HepG2 (cell line): ENCODE measurements around the gene PSMB11. TPM values are rescaled to one million over a fixed set of nuclear protein-coding genes. Genes with fewer than 3 reads are reported as not detected.

Experiments
- ATRX ChIP-seq: sonication (generic); formaldehyde crosslinking; IDR thresholded peaks from 2 replicates; pipeline ENCODE4 v1.4.0; 2020; ENCODE audit warnings: missing genetic modification reagents, borderline replicate concordance
- KMT2A ChIP-seq: sonication (generic); formaldehyde crosslinking; IDR thresholded peaks from 2 replicates; pipeline ENCODE4 v1.4.0; 2020; ENCODE audit warnings: missing genetic modification reagents
- NCOA1 ChIP-seq: sonication (generic); formaldehyde crosslinking; IDR thresholded peaks from 2 replicates; pipeline ENCODE4 v1.9.0; 2021; ENCODE audit warnings: missing genetic modification reagents
- PHF21A ChIP-seq: sonication (generic); formaldehyde crosslinking; IDR thresholded peaks from 2 replicates; pipeline ENCODE4 v1.5.0; 2020; ENCODE audit warnings: mild to moderate bottlenecking, missing genetic modification reagents
- SRSF1 ChIP-seq: fragments of 200-400 bp; formaldehyde crosslinking; optimal IDR thresholded peaks from 2 replicates; pipeline ENCODE3; 2017; ENCODE audit warnings: mild to moderate bottlenecking, low read depth, low read length, moderate library complexity
- TBX2 ChIP-seq: sonication (generic); formaldehyde crosslinking; IDR thresholded peaks from 2 replicates; pipeline ENCODE4 v1.5.0; 2020; ENCODE audit warnings: missing genetic modification reagents, mild to moderate bottlenecking, borderline replicate concordance
- TCF7 ChIP-seq: sonication (generic); IDR thresholded peaks from 2 replicates; pipeline ENCODE4 v1.6.1; 2016; ENCODE audit warnings: antibody characterized with exemption, low read depth
- THAP11 ChIP-seq: IDR thresholded peaks from 2 replicates; pipeline ENCODE4 v1.6.1; 2016; ENCODE audit warnings: missing biosample characterization, missing genetic modification reagents
- ZBTB1 ChIP-seq: sonication (generic); formaldehyde crosslinking; IDR thresholded peaks from 2 replicates; pipeline ENCODE4 v1.4.0; 2020; ENCODE audit warnings: missing genetic modification reagents, borderline replicate concordance
- ZEB1 ChIP-seq: IDR thresholded peaks from 2 replicates; pipeline ENCODE4 v1.6.1; 2012; ENCODE audit warnings: mild to moderate bottlenecking, low read depth, inconsistent platforms; ENCODE audit not compliant: insufficient replicate concordance
- ZFP36L1 ChIP-seq: sonication (generic); formaldehyde crosslinking; IDR thresholded peaks from 2 replicates; pipeline ENCODE4 v1.8.0; 2022; ENCODE audit warnings: mild to moderate bottlenecking, missing genetic modification reagents, moderate library complexity
- ZFP37 ChIP-seq: sonication (generic); formaldehyde crosslinking; IDR thresholded peaks from 2 replicates; pipeline ENCODE4 v1.4.0; 2020; ENCODE audit warnings: missing genetic modification reagents, borderline replicate concordance
- ZNF383 ChIP-seq: sonication (generic); formaldehyde crosslinking; IDR thresholded peaks from 2 replicates; pipeline ENCODE4 v1.4.0; 2020; ENCODE audit warnings: missing genetic modification reagents, mild to moderate bottlenecking, borderline replicate concordance
- ZNF432 ChIP-seq: sonication (generic); formaldehyde crosslinking; IDR thresholded peaks from 2 replicates; pipeline ENCODE4 v1.5.0; 2020; ENCODE audit warnings: missing genetic modification reagents, mild to moderate bottlenecking, borderline replicate concordance
- ZNF644 ChIP-seq: IDR thresholded peaks from 2 replicates; pipeline ENCODE4 v1.6.1; 2016; ENCODE audit warnings: low read depth
- ZNF883 ChIP-seq: sonication (generic); formaldehyde crosslinking; IDR thresholded peaks from 2 replicates; pipeline ENCODE4 v1.5.1; 2020; ENCODE audit warnings: mild to moderate bottlenecking, missing genetic modification reagents; ENCODE audit errors: not compliant biosample characterization
- polyA plus RNA-seq, 8 experiments: library from polyadenylated mRNA; depleted of rRNA in 3 of 8; stranded (reverse) in 7 of 8; unstranded in 1 of 8; fragments of >200 nt; fragmentation: Illumina TruSeq in 4 of 8; extraction: Trizol in 4 of 8; gene quantifications; 2 replicates each; pipeline versions ENCODE4 v1.2.1 to v1.2.3, GENCODE V29; 2011 to 2016; ENCODE audit warnings: low read depth in 4 of 8, missing spikeins in 1 of 8, mixed read lengths in 1 of 8; ENCODE audit not compliant: insufficient read depth in 1 of 8
- total RNA-seq, 5 experiments: library from RNA; depleted of rRNA; stranded (reverse); fragments of >200 nt; fragmentation: Illumina TruSeq; extraction: Trizol; gene quantifications; 2 replicates each; pipeline ENCODE4 v1.2.3, GENCODE V29; 2016; ENCODE audit warnings: low read depth in 1 of 5
- TF ChIP-seq, protein P1 (sequence below): sonication (generic); formaldehyde crosslinking; IDR thresholded peaks from 2 replicates; pipeline ENCODE4 v1.4.0; 2020; ENCODE audit warnings: missing genetic modification reagents, borderline replicate concordance
- TF ChIP-seq, protein P2 (sequence below): sonication (generic); formaldehyde crosslinking; IDR thresholded peaks from 2 replicates; pipeline ENCODE4 v1.4.0; 2020; ENCODE audit warnings: missing genetic modification reagents, borderline replicate concordance
- TF ChIP-seq, protein P3 (sequence below): IDR thresholded peaks from 2 replicates; pipeline ENCODE4 v1.6.1; 2016; ENCODE audit warnings: mild to moderate bottlenecking
- TF ChIP-seq, protein P4 (sequence below): sonication (generic); formaldehyde crosslinking; IDR thresholded peaks from 2 replicates; pipeline ENCODE4 v1.5.0; 2020; ENCODE audit warnings: mild to moderate bottlenecking, missing genetic modification reagents

PSMB11 gene
- total and polyA plus RNA-seq, 2 of the 13 experiments (the other 11 are each of a cell fraction or from before 2014, with no cell fraction given) = not detected

DNA sequence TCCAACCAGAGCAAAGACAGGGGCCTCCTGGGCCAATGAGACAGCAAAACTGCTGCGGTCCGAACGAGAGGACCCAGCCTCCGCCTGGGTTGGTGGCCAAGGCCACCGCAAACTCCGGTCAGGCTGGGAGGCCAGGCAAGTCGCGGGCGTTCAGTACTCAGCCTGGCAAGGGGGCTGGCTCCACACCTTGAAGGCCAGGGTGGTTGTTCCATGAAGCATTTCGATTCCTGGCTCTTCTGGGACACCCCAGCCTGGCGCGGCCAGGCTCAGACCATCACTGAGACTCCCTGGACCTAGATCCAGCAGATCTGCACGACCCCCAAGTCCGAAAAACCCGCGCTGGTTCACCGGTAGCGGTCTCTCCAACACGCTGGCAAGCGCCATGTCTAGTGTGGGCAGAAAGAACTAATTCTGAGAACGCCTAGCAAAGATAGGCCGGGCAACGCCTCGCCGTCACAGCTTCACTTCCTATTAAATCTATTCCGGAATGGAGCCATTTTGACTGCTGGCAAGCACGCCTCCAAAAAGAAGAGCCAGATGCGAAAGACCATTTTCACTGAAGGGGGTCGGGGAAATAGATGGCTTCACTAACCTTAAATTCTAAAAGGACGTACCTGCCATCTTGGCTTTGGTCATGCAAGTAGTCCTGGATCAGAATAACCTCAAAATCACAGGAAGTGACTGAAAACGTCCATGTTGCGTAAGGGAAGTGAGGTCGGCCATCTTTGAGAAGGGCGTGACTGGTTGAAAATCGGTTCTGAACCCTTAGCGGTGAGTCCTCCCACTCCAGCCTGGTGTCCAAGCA, 7.3 kb upstream of the PSMB11 start, which contains the start of gene PSMB5 (continued):
- TF ChIP-seq ZFP37 (CRISPR knock-in tag) (0 out of 2 replicates have a peak, but pooled peaks have one; percentile 16), NCOA1 (CRISPR knock-in tag) (no peak; the same call in 1 of the 2 replicates), ZFP36L1 (CRISPR knock-in tag) (peak; percentile 95; the same call in 1 of the 2 replicates), ATRX (CRISPR knock-in tag) (no peak), PHF21A (CRISPR knock-in tag) (peak; percentile 98), TBX2 (peak; percentile 90), ZNF644 (CRISPR knock-in tag) (no peak), ZNF383 (CRISPR knock-in tag) (0 out of 2 replicates have a peak, but pooled peaks have one; percentile 74), TCF7 (no peak; the same call in 1 of the 2 replicates), ZNF883 (CRISPR knock-in tag) (peak; percentile 86), ZBTB1 (CRISPR knock-in tag) (no peak), KMT2A (CRISPR knock-in tag) (peak; percentile 90), ZNF432 (no peak), ZEB1 (peak; percentile 93), THAP11 (CRISPR knock-in tag) (peak; percentile 93), SRSF1 (peak; percentile 95)
- TF ChIP-seq, protein P1, sequence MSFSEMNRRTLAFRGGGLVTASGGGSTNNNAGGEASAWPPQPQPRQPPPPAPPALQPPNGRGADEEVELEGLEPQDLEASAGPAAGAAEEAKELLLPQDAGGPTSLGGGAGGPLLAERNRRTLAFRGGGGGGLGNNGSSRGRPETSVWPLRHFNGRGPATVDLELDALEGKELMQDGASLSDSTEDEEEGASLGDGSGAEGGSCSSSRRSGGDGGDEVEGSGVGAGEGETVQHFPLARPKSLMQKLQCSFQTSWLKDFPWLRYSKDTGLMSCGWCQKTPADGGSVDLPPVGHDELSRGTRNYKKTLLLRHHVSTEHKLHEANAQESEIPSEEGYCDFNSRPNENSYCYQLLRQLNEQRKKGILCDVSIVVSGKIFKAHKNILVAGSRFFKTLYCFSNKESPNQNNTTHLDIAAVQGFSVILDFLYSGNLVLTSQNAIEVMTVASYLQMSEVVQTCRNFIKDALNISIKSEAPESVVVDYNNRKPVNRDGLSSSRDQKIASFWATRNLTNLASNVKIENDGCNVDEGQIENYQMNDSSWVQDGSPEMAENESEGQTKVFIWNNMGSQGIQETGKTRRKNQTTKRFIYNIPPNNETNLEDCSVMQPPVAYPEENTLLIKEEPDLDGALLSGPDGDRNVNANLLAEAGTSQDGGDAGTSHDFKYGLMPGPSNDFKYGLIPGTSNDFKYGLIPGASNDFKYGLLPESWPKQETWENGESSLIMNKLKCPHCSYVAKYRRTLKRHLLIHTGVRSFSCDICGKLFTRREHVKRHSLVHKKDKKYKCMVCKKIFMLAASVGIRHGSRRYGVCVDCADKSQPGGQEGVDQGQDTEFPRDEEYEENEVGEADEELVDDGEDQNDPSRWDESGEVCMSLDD (CRISPR knock-in tag) = 0 out of 2 replicates have a peak, but pooled peaks have one; percentile 60
- TF ChIP-seq, protein P2, sequence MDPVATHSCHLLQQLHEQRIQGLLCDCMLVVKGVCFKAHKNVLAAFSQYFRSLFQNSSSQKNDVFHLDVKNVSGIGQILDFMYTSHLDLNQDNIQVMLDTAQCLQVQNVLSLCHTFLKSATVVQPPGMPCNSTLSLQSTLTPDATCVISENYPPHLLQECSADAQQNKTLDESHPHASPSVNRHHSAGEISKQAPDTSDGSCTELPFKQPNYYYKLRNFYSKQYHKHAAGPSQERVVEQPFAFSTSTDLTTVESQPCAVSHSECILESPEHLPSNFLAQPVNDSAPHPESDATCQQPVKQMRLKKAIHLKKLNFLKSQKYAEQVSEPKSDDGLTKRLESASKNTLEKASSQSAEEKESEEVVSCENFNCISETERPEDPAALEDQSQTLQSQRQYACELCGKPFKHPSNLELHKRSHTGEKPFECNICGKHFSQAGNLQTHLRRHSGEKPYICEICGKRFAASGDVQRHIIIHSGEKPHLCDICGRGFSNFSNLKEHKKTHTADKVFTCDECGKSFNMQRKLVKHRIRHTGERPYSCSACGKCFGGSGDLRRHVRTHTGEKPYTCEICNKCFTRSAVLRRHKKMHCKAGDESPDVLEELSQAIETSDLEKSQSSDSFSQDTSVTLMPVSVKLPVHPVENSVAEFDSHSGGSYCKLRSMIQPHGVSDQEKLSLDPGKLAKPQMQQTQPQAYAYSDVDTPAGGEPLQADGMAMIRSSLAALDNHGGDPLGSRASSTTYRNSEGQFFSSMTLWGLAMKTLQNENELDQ (CRISPR knock-in tag) = peak; percentile 92
- TF ChIP-seq, protein P3, sequence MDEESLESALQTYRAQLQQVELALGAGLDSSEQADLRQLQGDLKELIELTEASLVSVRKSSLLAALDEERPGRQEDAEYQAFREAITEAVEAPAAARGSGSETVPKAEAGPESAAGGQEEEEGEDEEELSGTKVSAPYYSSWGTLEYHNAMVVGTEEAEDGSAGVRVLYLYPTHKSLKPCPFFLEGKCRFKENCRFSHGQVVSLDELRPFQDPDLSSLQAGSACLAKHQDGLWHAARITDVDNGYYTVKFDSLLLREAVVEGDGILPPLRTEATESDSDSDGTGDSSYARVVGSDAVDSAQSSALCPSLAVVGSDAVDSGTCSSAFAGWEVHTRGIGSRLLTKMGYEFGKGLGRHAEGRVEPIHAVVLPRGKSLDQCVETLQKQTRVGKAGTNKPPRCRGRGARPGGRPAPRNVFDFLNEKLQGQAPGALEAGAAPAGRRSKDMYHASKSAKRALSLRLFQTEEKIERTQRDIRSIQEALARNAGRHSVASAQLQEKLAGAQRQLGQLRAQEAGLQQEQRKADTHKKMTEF (CRISPR knock-in tag) = peak; percentile 96
- TF ChIP-seq, protein P4, sequence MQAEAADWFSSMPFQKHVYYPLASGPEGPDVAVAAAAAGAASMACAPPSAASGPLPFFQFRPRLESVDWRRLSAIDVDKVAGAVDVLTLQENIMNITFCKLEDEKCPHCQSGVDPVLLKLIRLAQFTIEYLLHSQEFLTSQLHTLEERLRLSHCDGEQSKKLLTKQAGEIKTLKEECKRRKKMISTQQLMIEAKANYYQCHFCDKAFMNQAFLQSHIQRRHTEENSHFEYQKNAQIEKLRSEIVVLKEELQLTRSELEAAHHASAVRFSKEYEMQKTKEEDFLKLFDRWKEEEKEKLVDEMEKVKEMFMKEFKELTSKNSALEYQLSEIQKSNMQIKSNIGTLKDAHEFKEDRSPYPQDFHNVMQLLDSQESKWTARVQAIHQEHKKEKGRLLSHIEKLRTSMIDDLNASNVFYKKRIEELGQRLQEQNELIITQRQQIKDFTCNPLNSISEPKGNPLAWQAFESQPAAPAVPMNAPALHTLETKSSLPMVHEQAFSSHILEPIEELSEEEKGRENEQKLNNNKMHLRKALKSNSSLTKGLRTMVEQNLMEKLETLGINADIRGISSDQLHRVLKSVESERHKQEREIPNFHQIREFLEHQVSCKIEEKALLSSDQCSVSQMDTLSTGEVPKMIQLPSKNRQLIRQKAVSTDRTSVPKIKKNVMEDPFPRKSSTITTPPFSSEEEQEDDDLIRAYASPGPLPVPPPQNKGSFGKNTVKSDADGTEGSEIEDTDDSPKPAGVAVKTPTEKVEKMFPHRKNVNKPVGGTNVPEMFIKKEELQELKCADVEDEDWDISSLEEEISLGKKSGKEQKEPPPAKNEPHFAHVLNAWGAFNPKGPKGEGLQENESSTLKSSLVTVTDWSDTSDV (CRISPR knock-in tag) = peak; percentile 99
